ENCODE data around the gene NGDN.

The NGDN gene

GRCh38 chr14:23469906-23470403 is 452 bp downstream of the NGDN start:
- Histone ChIP-seq H3K27me3 (ENCODE audit: control insufficient read depth, insufficient read depth, low read length, poor library complexity, severe bottlenecking) (no peaks in the 10 kb centered on the region), H3K4me1 (ENCODE audit: control insufficient read depth, insufficient read depth, low read length) (peaks cover 6% of the 10 kb centered on the region), H3K27ac (ENCODE audit: insufficient read depth, low read depth, low read length, poor library complexity, severe bottlenecking) (no peak overlapping the region), H3K36me3 (ENCODE audit: control insufficient read depth, insufficient read depth, low read length) (peaks cover 21% of the 10 kb centered on the region), H3K4me3 (ENCODE audit: insufficient read depth, low read depth, low read length) (peak overlapping the region; percentile 77), H3K9me3 (ENCODE audit: control insufficient read depth, low read length) (no peaks in the 10 kb centered on the region)
- WGBS, 2 experiments, result 2 to 5% methylated on average over 10 to 11 of the region's 11 CpGs

GRCh38 chr14:23470947-23471346 is 1.4 kb downstream of the NGDN start:
- H3K27me3 ChIP-seq (ENCODE audit: control insufficient read depth, insufficient read depth, low read length, poor library complexity, severe bottlenecking), result no peaks in the 10 kb centered on the region
- H3K4me3 ChIP-seq (ENCODE audit: insufficient read depth, low read depth, low read length), result no peak overlapping the region
- 100% methylated on average over 1 of the region's 1 CpG for WGBS, 2 experiments
- no peak overlapping the region for H3K27ac ChIP-seq (ENCODE audit: insufficient read depth, low read depth, low read length, poor library complexity, severe bottlenecking)
- peaks cover 31% of the 10 kb centered on the region for H3K36me3 ChIP-seq (ENCODE audit: control insufficient read depth, insufficient read depth, low read length)
- peaks cover 6% of the 10 kb centered on the region for H3K4me1 ChIP-seq (ENCODE audit: control insufficient read depth, insufficient read depth, low read length)
- H3K9me3 ChIP-seq (ENCODE audit: control insufficient read depth, low read length), result no peaks in the 10 kb centered on the region

DNA sequence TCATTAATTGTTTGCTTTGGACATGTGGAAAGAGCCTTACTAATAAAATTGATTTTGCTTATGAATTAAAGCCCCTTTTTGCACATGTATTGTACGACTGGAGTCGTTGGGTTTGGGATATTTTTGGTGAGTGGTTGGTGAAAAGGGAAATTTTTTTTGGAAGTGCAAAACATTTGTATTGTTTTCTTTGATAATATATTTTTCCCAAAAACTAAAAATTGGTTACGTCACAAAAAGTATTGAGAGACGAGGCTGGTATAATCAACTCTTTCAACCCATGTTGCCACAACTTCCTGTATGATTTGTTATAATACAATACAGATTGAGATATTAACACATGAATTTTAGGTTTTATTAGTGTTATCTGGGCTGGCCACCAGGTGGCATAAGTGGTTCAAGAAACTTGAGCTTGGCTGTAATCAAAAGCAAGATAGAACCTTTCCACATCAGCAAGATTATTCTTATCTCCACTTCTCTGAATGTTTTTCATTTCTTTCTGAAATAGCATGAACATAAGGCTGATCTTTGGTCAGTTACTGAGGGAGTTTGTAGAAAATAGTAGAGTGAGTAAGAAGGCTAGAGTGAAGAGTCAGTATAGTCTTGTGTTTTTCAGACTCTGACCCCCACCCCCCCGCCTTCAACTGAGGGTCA is 8.7 kb downstream of the NGDN start:
- Histone ChIP-seq H3K27ac (ENCODE audit: insufficient read depth, low read depth, low read length, poor library complexity, severe bottlenecking) (no peak overlapping the region), H3K4me1 (ENCODE audit: control insufficient read depth, insufficient read depth, low read length) (peaks cover 12% of the 10 kb centered on the region), H3K9me3 (ENCODE audit: control insufficient read depth, low read length) (no peaks in the 10 kb centered on the region), H3K27me3 (ENCODE audit: control insufficient read depth, insufficient read depth, low read length, poor library complexity, severe bottlenecking) (no peaks in the 10 kb centered on the region), H3K4me3 (ENCODE audit: insufficient read depth, low read depth, low read length) (no peak overlapping the region), H3K36me3 (ENCODE audit: control insufficient read depth, insufficient read depth, low read length) (peaks cover 33% of the 10 kb centered on the region)
- 40 to 80% methylated on average over 1 to 3 of the region's 5 CpGs for whole genome bisulfite sequencing, 2 experiments

DNA sequence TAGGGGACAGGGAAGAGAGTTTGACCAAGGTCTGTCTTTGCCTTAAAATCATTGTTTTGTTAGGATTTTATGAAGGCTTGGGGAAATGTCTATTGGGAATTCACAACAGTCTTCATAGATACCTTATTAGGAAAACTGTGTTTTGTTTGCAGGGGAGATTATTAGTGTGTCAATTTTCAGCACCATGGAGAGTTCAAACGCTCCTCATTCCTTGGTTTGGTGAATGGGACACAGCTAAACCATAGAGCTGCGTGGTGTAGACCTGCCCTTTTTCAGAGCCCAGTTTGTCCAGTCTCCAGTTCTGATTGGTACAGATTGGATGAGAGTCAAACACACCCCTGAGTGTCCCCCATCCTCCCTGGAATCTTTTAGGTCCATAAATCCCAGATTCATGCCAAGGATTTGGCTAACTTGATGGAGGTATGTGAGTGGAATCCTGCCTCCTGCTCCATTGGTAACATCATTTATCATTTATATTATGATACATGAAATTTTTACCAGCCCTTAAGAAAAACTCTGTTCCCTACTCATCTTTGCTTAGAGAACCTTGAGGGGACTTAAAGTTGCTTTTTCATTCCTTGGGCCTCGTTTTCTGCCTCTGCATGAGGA is 12.0 kb downstream of the NGDN start:
- Histone ChIP-seq H3K4me3 (ENCODE audit: insufficient read depth, low read depth, low read length) (no peak overlapping the region), H3K27me3 (ENCODE audit: control insufficient read depth, insufficient read depth, low read length, poor library complexity, severe bottlenecking) (no peaks in the 10 kb centered on the region), H3K9me3 (ENCODE audit: control insufficient read depth, low read length) (no peaks in the 10 kb centered on the region), H3K27ac (ENCODE audit: insufficient read depth, low read depth, low read length, poor library complexity, severe bottlenecking) (no peak overlapping the region), H3K36me3 (ENCODE audit: control insufficient read depth, insufficient read depth, low read length) (peaks cover 14% of the 10 kb centered on the region), H3K4me1 (ENCODE audit: control insufficient read depth, insufficient read depth, low read length) (peaks cover 36% of the 10 kb centered on the region)
- 60% methylated on average over 3 of the region's 3 CpGs for WGBS, 2 experiments

DNA sequence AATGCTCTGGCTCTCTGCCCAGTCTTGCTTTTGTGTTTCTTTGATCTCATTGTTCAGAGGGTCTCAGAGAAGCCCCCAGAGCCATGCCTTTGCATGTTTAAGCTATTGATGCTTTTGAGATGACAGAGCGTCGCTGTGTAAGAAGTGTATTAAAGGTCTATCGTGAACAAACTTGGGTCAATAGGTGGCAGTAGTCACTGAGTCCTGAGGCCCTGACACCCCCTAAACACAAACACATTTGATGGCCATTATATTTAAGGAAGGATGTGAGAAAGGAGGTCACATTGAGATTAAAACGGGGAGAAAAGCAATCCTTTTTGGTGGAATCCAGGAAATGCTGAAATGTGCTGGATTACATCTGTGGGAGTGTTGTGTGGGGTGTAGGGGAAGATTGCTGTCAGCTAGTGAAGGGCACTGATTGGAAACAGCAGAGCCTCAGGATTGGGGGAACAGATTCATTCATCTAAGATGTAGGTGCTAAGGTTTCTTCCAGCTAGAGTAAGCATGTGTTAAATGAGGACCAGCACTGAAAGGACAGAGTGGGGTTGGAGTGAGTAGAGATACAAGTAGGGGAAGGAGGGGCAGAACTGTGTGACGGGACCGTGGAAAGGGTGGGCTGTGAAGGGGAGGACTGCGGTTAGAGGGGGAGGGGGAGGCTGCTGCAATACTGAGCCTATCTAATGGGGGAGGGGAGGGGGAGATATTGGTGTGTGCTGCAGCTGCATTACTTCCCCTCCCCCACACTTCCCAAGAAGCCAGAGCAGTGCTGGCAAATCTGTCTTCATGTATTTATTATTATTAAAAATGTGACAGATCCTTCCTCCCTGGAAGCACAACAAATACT is 12.7 kb downstream of the NGDN start:
- H3K27ac ChIP-seq (ENCODE audit: insufficient read depth, low read depth, low read length, poor library complexity, severe bottlenecking), result no peak overlapping the region
- H3K27me3 ChIP-seq (ENCODE audit: control insufficient read depth, insufficient read depth, low read length, poor library complexity, severe bottlenecking), result no peaks in the 10 kb centered on the region
- no peak overlapping the region for H3K4me3 ChIP-seq (ENCODE audit: insufficient read depth, low read depth, low read length)
- peaks cover 40% of the 10 kb centered on the region for H3K4me1 ChIP-seq (ENCODE audit: control insufficient read depth, insufficient read depth, low read length)
- no peaks in the 10 kb centered on the region for H3K9me3 ChIP-seq (ENCODE audit: control insufficient read depth, low read length)
- H3K36me3 ChIP-seq (ENCODE audit: control insufficient read depth, insufficient read depth, low read length), result peaks cover 6% of the 10 kb centered on the region
- 33 to 45% methylated on average over 6 to 7 of the region's 7 CpGs for WGBS, 2 experiments

DNA sequence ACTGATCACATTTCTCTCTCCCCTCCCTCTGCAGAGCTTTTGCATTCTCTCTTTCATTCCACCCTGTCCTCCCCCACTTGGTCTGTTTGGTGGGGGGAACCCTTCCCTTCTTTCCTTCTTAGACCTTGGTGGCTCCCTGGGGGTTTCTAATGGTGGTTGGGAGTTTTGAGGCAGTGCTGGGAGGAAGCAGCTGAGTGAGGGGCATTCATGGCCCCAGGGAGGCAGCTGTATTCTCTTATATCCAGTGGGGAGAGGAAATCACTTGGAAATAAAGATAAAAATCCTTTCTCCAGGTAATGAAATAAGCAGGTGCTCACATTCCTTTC is 13.3 kb downstream of the NGDN start:
- no peaks in the 10 kb centered on the region for H3K9me3 ChIP-seq (ENCODE audit: control insufficient read depth, low read length)
- no peaks in the 10 kb centered on the region for H3K27me3 ChIP-seq (ENCODE audit: control insufficient read depth, insufficient read depth, low read length, poor library complexity, severe bottlenecking)
- H3K4me3 ChIP-seq (ENCODE audit: insufficient read depth, low read depth, low read length), result no peak overlapping the region
- peaks cover 1% of the 10 kb centered on the region for H3K36me3 ChIP-seq (ENCODE audit: control insufficient read depth, insufficient read depth, low read length)
- H3K27ac ChIP-seq (ENCODE audit: insufficient read depth, low read depth, low read length, poor library complexity, severe bottlenecking), result peak overlapping the region; percentile 21
- peaks cover 40% of the 10 kb centered on the region for H3K4me1 ChIP-seq (ENCODE audit: control insufficient read depth, insufficient read depth, low read length)

DNA sequence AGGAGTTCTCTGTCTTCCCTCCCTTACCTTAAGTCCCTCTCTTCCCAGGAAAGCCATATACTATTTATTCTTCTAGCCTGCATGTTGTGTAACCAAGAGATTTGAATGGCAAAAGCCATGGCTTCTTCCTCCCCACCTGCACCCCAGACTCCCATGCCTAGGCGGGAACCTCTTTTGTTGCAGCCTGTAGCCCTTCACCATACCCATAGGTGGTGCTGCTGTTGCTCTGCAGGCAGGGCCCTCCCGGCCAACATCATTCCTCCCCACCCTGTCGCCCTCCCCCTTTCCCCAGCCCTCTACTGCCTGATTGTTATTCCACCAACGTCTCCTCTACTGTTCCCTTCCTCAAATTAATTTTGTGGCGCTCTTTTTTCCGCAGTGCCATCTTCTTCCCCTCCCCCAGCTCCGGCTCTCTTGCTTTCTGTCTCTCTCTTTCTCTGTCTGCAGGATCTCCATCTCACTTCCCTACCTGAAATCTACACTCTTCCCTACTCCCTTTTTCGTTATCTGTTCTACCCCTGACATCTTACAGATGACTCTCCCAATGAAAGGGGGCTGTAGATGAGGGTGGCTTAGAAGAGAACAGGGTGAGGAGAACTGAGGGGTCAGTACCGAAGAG is 13.8 kb downstream of the NGDN start:
- Histone ChIP-seq H3K27ac (ENCODE audit: insufficient read depth, low read depth, low read length, poor library complexity, severe bottlenecking) (peak overlapping the region; percentile 21), H3K9me3 (ENCODE audit: control insufficient read depth, low read length) (no peaks in the 10 kb centered on the region), H3K36me3 (ENCODE audit: control insufficient read depth, insufficient read depth, low read length) (no peaks in the 10 kb centered on the region), H3K4me1 (ENCODE audit: control insufficient read depth, insufficient read depth, low read length) (peaks cover 46% of the 10 kb centered on the region), H3K27me3 (ENCODE audit: control insufficient read depth, insufficient read depth, low read length, poor library complexity, severe bottlenecking) (no peaks in the 10 kb centered on the region), H3K4me3 (ENCODE audit: insufficient read depth, low read depth, low read length) (no peak overlapping the region)
- WGBS, 2 experiments, result 18 to 22% methylated on average over 8 to 9 of the region's 9 CpGs

- H3K27ac ChIP-seq (ENCODE audit: insufficient read depth, low read depth, low read length, poor library complexity, severe bottlenecking), result no peak overlapping the region
- 50 to 60% methylated on average over 4 of the region's 4 CpGs for WGBS, 2 experiments
- H3K36me3 ChIP-seq (ENCODE audit: control insufficient read depth, insufficient read depth, low read length), result no peaks in the 10 kb centered on the region
- no peaks in the 10 kb centered on the region for H3K9me3 ChIP-seq (ENCODE audit: control insufficient read depth, low read length)
- H3K4me3 ChIP-seq (ENCODE audit: insufficient read depth, low read depth, low read length), result no peak overlapping the region
- H3K4me1 ChIP-seq (ENCODE audit: control insufficient read depth, insufficient read depth, low read length), result peaks cover 46% of the 10 kb centered on the region
- H3K27me3 ChIP-seq (ENCODE audit: control insufficient read depth, insufficient read depth, low read length, poor library complexity, severe bottlenecking), result no peaks in the 10 kb centered on the region
Observed at GRCh38 chr14:23485326-23485725, 15.8 kb downstream of the NGDN start.

DNA sequence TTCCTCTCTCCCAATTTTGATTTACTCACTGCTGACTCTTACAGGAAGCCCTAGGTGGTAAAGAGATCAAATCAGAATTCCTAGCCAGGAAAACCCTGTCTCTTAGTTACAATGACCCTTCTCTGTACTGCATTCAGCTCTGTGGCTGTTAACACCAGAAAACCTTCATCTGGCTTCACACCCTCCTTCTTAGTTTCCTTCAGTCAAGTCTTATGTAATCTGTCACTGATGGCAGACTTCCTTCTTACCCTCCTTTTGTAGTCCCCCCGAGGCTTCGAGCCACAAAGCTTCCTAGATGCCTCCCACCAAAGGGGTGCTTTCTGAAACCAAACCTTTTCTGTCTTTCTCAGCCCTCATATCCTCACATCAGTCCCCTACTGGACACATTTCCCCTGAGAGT is 16.5 kb downstream of the NGDN start:
- 54 to 60% methylated on average over 2 of the region's 2 CpGs for WGBS, 2 experiments
- H3K4me1 ChIP-seq (ENCODE audit: control insufficient read depth, insufficient read depth, low read length), result peaks cover 46% of the 10 kb centered on the region
- H3K27ac ChIP-seq (ENCODE audit: insufficient read depth, low read depth, low read length, poor library complexity, severe bottlenecking), result peak overlapping the region; percentile 67

DNA sequence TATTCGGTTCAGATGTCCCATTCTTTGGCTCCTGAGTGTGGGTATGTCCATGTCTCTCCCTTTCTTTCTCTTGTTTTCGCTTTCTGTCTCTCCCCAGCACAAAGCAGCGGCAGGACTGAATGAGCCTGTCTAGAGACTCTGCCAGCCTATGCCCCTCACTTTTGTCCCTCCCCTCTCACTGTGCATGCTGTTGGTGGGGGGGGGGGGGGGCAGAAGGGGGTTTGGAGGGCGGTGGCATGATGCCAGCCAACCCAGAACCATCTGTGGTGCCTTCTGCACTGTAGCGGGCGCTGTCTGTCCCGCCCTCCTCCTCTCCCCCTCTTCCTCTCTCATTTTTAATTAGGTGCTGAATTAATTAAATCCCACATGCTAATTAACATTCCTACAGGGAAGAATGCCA is 17.7 kb downstream of the NGDN start:
- WGBS, 2 experiments, result 84 to 87% methylated on average over 6 to 7 of the region's 7 CpGs
- H3K9me3 ChIP-seq (ENCODE audit: control insufficient read depth, low read length), result no peaks in the 10 kb centered on the region
- peaks cover 44% of the 10 kb centered on the region for H3K4me1 ChIP-seq (ENCODE audit: control insufficient read depth, insufficient read depth, low read length)
- H3K4me3 ChIP-seq (ENCODE audit: insufficient read depth, low read depth, low read length), result no peak overlapping the region
- H3K27me3 ChIP-seq (ENCODE audit: control insufficient read depth, insufficient read depth, low read length, poor library complexity, severe bottlenecking), result no peaks in the 10 kb centered on the region
- H3K27ac ChIP-seq (ENCODE audit: insufficient read depth, low read depth, low read length, poor library complexity, severe bottlenecking), result no peak overlapping the region
- no peaks in the 10 kb centered on the region for H3K36me3 ChIP-seq (ENCODE audit: control insufficient read depth, insufficient read depth, low read length)

More for the DNA sequence above, 16.5 kb downstream of the NGDN start:
- no peaks in the 10 kb centered on the region for H3K27me3 ChIP-seq (ENCODE audit: control insufficient read depth, insufficient read depth, low read length, poor library complexity, severe bottlenecking)
- no peaks in the 10 kb centered on the region for H3K36me3 ChIP-seq (ENCODE audit: control insufficient read depth, insufficient read depth, low read length)
- no peaks in the 10 kb centered on the region for H3K9me3 ChIP-seq (ENCODE audit: control insufficient read depth, low read length)
- no peak overlapping the region for H3K4me3 ChIP-seq (ENCODE audit: insufficient read depth, low read depth, low read length)
